Sigmoid colon (tissue), 4 donors: Measurements from ENCODE around the gene SNX15.

Experiments used
- EP300 ChIP-seq, 4 donors: sonication (generic); formaldehyde crosslinking; IDR thresholded peaks; one replicate each; pipeline ENCODE4 v1.6.1; 2017; ENCODE audit warnings: antibody characterized with exemption in 4 of 4
- POLR2A ChIP-seq, 2 donors: fragments of 450-650 bp; IDR thresholded peaks; one replicate each; pipeline ENCODE4 v1.6.1; 2016; ENCODE audit warnings: antibody characterized with exemption in 2 of 2, mild to moderate bottlenecking in 2 of 2, moderate library complexity in 2 of 2
- TF ChIP-seq, protein P1 (sequence below), 4 experiments: fragments of 450-650 bp in 3 of 4; fragments of 200-600 bp in 1 of 4; IDR thresholded peaks; one replicate each; pipeline ENCODE4 v1.5.1; 2016 to 2019; ENCODE audit warnings: antibody characterized with exemption in 4 of 4, mild to moderate bottlenecking in 3 of 4, moderate library complexity in 2 of 4

DNA sequence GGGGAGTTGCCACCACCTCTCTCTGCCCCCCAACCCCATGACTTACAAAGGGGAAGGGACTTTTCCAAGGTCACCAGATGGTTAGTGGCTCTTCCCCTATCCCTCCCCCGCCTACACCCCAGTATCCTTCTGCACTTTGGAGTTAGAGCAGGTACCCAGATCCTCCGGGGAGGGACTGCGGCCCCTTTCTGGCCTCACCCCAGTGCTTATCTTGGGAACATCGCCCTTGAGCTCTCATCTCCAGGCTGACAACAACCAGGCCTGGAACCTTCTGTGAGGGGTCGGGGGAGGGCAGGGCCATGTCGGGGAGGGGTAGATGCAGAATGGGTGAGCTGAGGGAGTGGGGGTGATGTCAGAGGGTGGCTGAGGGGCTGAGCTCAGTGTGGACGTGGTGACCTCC is 38.6 kb downstream of the SNX15 start:
- TF ChIP-seq, protein P1, sequence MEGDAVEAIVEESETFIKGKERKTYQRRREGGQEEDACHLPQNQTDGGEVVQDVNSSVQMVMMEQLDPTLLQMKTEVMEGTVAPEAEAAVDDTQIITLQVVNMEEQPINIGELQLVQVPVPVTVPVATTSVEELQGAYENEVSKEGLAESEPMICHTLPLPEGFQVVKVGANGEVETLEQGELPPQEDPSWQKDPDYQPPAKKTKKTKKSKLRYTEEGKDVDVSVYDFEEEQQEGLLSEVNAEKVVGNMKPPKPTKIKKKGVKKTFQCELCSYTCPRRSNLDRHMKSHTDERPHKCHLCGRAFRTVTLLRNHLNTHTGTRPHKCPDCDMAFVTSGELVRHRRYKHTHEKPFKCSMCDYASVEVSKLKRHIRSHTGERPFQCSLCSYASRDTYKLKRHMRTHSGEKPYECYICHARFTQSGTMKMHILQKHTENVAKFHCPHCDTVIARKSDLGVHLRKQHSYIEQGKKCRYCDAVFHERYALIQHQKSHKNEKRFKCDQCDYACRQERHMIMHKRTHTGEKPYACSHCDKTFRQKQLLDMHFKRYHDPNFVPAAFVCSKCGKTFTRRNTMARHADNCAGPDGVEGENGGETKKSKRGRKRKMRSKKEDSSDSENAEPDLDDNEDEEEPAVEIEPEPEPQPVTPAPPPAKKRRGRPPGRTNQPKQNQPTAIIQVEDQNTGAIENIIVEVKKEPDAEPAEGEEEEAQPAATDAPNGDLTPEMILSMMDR (IDR thresholded peaks at IDR 0.05), result no peak
- TF ChIP-seq POLR2A (IDR thresholded peaks at IDR 0.05) (no peak), EP300 (IDR thresholded peaks at IDR 0.05) (no peak)
